CD4-positive, alpha-beta T cell treated with Interferon gamma for 1 hour (primary cell): ENCODE results near the gene TRIM62.

ENCODE experiments used
- DNase-seq: peaks from one replicate; pipeline ENCODE4 v3.0.0-alpha.2; 2020

Gene TRIM62

GRCh38 chr1:33180226-33180910, 1.5 kb downstream of the TRIM62 start:
- DNase-seq, result no peak

GRCh38 chr1:33178836-33179439, 2.9 kb downstream of the TRIM62 start:
- DNase-seq, result no peak

DNA sequence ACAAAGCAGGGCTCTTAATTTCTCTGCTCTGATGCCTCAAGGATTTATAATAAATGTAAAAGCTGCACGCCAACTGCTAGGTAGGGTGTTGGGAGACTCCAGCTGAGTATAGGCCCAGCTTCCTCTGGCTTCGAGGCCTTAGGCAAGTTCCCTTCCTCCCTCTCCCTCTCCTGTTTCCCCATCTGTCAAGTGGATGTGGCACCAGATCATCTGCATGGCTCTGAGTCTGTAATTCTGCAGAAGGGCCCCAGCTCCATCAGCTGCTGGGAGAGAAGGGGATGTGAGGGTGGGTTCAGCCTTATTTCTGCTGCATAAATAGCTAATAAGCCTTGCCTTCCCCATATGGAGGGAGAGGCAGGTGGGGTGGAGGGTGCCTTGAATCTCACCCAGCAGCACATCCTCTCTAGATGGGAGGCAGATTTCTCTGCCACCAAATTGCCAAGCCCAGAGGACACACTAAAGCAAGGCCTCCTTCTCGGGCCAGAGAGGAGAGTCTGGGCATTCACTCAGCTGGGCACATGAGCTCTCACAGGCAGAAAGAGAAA, 3.8 kb downstream of the TRIM62 start:
- DNase-seq, result no peak

DNA sequence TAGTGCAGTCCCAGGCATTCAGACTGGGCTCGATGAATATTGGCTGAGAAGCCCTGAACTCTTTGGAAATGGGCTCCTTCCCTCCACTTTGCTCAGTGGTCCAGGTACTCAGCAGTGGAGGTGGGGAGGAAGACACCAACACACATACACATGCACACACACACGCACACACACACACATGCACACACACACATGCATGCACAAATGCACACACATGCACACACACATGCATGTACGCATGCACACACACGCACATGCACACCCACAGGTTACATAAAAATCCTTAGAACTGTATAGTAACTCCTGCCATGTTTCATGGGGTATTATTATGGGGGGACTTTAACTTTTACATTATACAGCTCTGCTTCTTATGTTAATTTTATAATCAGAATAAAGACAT, 5.0 kb downstream of the TRIM62 start:
- no peak for DNase-seq

DNA sequence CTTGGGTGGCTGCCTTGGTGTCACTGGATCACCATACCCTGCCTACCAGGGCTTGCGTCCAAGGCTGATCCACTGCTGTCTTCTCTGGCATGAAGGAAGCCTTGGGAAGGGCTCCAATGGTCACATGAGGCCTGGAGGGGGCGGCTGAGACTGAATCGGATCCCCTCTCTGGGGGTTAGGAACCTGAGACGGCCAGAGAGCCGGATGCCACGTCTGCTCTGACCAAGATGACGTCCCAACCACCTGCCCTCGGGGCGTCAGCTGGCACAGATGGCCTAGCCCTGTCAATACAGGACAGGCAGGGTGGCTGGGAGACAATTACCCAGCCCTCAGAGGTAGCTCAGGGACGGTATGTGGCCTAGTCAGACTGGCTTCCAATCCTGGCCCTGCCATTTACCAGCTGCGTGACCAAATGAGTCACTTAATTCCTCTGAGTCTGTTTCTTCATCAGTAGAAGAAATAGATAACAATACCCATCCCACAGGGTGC, 5.4 kb downstream of the TRIM62 start:
- DNase-seq, result no peak

DNA sequence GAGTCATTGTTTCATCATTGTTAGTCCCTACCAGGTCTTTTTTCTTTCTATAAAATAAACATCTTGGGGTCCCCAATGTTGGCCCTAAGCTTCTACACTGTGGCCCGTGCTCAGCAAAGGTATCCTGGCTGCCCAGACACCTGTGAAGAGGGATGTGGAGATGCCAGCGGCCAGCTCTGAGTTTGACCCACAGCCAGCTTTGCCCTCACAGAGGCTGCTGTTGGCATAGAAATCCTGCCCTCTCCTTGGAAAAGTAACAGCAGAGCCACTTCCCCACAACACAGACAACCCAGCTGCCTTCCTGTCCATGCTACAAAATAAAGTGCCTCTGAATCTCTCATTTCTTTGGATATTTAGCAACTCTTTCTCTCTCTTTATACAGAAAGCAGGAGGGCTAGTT, 6.0 kb downstream of the TRIM62 start:
- DNase-seq, result no peak

DNA sequence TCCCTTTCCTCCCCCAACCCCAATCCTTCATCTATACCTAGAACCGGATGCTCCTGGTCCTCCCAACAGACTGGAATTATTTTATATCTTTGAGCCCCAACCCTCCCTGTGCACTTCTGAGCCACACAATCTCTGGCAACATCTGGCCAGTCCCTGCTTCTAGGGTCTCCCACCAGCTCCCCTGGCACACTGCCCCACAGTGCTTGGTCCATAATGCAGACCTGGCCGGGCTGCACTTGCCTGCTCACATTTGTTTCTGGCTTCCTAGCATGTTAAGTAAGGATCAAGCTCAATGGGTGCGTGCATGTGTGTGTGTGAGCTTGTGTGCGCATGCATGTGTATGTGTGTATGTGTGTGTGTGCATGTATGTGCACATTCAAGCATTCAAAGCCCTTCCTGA, 8.8 kb downstream of the TRIM62 start:
- no peak for DNase-seq

- no peak for DNase-seq
Observed at GRCh38 chr1:33171977-33172813, 9.6 kb downstream of the TRIM62 start.

DNA sequence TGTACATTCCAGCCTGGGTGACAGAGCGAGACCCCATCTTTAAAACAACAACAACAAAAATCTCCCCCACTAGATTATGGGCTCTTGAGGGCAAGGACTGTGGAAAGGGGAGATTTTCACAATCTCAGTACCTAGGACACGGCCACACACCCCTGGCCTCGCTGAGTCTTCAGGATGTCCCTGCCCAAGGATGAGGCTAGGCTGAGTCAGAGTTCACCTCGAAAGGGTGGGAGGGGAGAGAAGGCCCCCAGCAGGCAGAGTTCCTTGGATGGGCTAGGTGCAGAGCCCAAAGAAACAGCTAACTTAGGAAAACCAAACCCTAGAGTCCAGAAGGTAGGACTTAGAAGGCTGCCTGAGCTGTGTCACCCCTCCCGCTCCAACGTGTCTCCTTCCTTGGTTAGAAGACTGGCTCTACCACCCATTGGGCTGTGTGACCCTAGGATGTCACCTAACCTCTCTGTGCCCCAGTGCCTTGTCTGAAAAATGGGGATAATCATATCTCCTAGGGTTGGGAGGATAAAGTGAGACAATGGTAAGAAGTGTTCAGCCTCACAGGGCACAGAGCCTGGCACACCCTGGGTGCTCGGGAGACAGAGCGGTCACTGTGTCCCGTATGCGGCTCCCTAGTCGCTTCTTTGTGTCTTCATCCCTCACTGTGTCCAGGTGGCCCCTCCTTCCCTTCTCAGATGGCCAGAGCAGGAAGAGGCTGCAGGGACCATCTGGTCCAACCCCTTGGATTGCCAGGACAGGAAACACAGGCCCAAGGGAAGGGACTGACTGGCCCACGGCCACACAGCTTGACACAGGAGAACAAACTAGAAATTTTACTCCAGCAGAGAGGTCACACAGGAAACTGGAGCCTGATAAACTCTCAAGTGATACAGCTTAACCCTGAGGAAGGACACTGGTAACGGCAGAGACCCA, 11.2 kb downstream of the TRIM62 start:
- no peak for DNase-seq

DNA sequence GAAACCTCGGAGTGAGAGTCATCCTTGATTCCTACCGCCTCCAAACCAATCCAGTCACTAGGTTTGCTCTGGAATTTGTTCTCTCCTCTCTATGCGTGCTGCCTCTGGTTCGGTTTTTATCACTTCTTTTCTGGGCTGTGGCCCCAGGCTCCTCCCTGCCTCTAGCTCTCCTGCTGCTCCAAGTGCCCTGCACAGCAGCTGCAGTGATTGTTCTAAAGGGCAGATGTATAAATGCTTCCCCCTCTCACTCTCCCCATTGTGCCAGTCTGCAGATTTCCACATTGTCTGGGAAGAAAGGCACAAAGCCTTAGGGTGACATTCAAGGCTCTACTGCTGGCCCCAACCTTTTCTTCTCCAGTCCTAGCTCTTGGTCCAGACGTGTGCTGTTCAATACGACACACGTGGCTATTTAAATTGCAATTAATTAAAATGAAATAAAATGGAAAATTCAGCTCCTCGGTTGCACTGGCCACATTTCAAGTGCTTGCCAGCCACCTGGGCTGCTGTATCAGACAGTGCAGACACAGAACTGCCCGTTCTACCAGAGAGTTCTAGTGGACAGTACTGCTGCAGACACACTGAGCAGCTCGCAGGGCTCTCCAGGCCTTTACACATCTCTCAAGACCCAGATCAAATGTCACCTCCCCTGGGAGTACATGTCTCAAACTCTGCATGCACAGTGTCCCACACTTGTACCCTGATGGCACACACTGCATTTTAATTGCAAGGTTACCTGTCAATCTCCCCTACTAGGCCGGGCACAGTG, 12.4 kb downstream of the TRIM62 start:
- no peak for DNase-seq

DNA sequence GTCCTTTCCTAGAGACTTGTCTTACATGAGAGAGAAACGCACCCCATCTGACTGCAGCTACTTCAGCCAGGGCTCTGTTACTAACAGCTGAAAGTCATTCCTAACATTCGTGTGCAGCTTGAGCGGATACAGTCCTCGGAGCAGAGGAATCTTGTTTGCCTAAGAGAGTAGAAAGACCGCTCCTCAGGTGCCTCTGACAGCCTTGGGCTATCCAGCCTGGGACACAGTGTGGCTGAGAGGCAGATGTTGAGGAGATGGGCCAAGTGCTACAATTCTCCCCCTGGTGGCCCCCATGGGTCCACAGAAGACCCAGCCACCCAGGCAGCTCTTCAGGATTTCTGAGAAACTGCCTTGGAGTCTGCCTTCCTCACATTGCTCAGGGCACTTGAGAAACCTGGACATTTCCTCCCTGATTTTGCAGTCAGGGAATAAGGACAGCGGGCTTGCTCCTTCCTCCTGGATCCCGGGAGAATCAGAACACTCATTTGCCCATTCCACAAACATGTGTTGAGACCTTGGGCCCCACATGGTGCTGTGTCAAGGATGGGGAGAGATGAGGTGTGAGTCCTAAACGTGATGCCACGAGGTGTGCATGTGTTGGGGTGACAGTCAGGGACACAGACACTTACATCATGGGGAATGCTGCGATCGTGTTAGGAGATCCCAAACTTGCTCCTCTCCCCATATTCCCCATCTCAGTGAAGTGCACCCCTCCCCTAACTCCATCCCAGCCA, 13.1 kb downstream of the TRIM62 start:
- DNase-seq, result no peak

DNA sequence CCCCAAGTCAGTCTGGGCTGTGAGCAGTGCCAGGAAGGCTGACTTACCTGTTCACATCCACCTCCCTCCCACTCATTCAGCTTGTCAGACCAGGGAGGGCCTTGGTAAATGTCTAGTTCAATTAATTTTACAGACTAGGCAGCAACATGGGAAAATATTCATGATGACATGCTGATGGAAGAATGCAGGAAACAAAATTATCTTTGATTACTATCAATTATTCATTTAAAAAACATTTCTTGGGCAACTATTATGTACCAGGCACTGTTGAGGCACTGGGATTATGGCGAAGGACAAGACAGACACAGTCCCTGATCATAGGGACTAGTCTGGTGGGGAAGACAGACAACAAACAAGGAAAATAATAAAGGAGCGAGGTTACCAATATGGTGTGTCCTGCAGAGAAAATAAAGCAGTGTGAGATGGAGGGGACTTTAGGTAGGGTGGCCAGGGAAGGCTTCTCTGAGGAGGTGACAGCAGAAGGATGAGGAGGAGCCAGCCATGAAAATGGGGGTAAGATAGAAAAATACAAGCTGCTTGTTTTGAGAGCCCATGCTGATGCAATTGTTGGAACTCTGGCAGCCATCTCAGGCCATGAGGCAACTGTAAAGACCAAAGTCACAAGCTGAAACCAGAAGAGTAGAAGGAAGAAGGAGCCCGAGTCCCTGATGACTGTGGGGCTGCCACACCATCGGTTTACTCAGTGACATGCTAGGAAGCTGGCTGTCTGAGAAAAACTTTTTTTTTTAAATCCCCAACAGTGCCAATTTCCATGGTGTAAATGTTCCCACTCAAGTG, 14.0 kb downstream of the TRIM62 start:
- DNase-seq, result no peak

DNA sequence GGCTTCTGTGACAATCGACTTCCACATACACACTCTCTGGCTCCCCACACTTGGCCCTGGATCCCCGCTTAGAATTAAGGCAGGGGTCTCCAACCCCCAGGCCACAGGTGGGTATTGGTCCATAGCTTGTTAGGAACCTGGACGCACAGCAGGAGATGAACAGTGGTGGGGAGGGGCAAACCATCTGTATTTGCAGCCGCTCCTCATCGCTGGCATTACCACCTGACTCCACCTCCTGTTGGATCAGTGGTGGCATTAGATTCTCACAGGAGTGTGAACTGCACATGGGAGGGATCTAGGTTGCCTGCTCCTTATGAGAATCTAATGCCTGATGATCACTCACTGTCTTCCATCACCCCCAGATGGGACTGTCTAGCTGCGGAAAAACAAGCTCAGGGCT, 16.0 kb downstream of the TRIM62 start:
- no peak for DNase-seq

DNA sequence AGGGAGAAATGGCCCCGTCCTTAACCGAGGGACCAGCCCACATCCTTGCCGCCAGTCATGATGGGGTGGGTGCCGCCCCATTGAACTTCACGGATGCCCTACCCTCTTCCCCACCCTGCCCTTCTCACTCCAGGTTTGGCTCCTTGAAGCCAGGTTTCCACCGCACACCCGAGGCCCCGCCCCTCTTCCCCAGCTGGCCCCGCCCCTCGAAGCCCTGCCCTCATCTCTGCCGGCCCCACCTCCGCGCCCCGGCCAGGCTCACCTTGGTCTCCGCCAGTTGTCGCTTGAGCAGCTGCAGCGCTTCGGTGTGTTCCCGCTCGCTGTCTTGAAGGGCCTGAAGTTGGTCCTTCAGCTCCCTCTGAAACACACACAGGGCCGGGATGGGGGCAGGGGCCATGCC, 16.6 kb downstream of the TRIM62 start:
- no peak for DNase-seq

DNA sequence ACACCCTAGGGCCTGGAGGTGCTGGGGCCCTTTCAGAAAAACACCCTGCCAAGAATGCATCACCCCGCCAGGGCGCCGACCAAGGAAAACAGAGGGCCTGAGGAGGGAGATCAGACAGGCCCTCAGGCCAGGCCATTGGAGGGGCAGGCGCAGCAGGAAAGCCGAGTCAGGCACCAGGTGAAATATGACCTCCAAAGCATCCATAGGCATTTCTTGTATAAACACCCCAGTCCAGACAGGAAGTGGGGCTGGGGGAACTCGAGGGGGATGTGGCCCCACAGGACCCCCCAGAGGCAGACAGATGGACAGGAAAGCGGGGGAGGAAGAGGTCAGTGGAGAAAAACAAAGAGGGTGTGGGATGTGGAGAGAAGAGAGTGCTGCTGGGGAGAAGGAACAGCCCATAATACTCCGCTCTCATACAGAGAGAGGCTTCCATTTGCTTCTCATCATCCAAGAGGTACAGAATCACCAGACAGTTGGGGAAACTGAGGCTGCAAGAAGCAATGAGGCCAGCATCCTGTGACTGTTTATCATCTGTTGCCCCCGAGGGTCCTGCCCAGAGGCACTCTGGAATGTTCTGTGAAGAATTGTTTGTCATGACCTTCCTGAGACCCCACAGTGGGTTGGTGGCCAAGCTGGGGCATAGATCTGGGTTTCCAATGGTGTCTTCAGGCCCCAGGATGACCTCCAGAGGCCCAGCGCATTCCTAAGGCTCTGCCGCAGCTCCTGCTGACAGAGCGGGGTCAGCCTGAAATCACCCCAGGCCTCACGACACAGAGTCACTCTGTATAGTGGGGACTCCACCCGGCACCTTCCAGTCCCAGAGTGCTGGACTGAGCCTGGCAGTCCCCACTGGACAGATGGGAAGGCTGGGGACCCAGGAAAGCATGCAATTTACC, 18.0 kb downstream of the TRIM62 start:
- no peak for DNase-seq

DNA sequence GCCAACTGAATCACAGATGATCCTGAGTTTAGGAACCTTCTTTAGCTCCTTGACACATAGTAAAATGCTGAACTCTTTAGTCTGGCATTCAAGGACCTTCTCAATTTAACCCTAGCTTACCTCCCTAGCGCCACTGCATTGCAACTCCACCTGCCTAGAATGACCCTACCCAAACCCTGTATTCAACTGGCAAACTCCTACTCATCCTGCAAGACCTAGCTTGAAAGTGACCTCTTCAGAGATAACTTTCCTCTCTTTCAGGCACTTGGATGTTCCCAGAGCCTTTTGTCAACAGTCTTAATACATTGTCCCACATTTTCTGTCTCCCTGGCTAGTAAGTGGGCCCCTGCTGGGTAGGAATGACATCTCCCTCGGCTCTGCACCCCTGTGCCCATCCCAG, 19.7 kb downstream of the TRIM62 start:
- DNase-seq, result no peak

- no peak for DNase-seq
Observed at GRCh38 chr1:33161061-33161681, 20.7 kb downstream of the TRIM62 start.

DNA sequence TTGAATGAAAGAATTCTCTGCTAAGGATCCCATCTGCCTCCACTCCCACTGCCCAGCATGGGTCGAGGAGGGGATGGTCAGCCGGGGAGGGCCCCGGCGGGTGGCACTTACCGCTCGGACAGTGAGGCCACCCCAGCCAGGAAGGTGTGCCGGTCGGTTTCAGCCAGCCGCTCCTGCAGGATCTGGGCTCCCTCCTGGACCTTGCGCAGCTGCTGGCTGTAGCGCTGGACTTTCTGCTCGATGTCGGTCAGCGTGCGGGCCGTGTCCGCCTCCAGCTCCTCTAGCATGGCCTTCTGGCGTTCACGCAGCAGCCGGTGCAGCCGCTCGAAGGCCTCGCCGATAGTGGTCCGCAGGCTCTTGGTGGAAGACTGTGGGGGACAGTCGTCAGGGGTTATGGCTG, 22.3 kb downstream of the TRIM62 start:
- no peak for DNase-seq

DNA sequence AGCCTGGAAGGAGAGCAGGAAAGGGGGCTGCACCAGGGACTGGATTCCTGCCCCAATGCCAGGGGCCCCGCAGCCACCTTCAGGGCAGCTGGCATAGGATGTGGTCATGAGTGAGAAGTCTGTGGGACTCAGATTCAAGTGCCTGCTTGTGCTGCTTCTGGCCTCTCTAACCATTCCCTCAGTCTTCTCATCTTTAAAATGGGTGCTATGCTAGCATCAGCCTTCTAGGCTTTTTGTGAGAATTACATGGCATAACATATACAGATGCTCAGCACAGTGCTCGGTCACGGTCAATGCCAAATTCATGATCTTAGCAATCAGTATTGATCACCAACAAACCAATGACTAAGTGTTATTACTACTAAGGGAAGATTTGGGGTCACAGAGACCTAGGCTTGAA, 23.5 kb downstream of the TRIM62 start:
- no peak for DNase-seq
